Activated naive CD4-positive, alpha-beta T cell treated with anti-CD3 and anti-CD28 coated beads for 36 hours (primary cell): ENCODE results near the gene CXCR1. TPM values are rescaled to one million over a fixed set of nuclear protein-coding genes. Genes with fewer than 3 reads are reported as not detected.
"Not testable (repeated sequence)": the region's sequence is repeated elsewhere in the genome, so short reads cannot be mapped to it uniquely, and the experiment has no call there.

Source experiments
- CTCF ChIA-PET: fragments of 350-600 bp; sonication (Branson Sonifier 250); formaldehyde crosslinking; loops from one replicate; lab custom pipeline; 2021; ENCODE audit warnings: antibody characterized with exemption; lab: Charles Lee
- DNase-seq: peaks from one replicate; pipeline ENCODE4 v3.0.0-alpha.2; 2020
- H3K27ac Mint-ChIP-seq: one replicate; pipeline ENCODE4 v1.8.0; 2021; ENCODE audit warnings: mild to moderate bottlenecking, mixed read lengths
- H3K27me3 Mint-ChIP-seq: one replicate; pipeline ENCODE4 v1.8.0; 2021; ENCODE audit warnings: low read depth, mixed read lengths
- H3K36me3 Mint-ChIP-seq: one replicate; pipeline ENCODE4 v1.8.0; 2021; ENCODE audit warnings: low read depth, mixed read lengths
- H3K4me1 Mint-ChIP-seq: one replicate; pipeline ENCODE4 v1.8.0; 2021; ENCODE audit warnings: low read depth, mixed read lengths
- H3K4me3 Mint-ChIP-seq: one replicate; pipeline ENCODE4 v1.8.0; 2021; ENCODE audit warnings: mild to moderate bottlenecking, moderate library complexity, mixed read lengths
- H3K9me3 Mint-ChIP-seq: one replicate; pipeline ENCODE4 v1.8.0; 2021; ENCODE audit warnings: mixed read lengths
- intact Hi-C: fragments of 100-400 bp; cut with micrococcal nuclease; formaldehyde crosslinking; loops from one replicate; pipeline ENCODE4 v1.15.1; 2023
- total RNA-seq, 2 experiments: library from RNA; stranded (reverse); gene quantifications; one replicate each; pipeline ENCODE4 v1.2.3, GENCODE V29; 2021

CXCR1 gene
- total RNA-seq, 2 experiments from 2014 or later = not detected

- H3K27ac Mint-ChIP-seq = no peak overlapping the region
- CTCF ChIA-PET = no interaction called here
- peaks cover 8% of the 10 kb centered on the region for H3K4me1 Mint-ChIP-seq
- no peaks in the 10 kb centered on the region for H3K36me3 Mint-ChIP-seq
- DNase-seq = no peak
- intact Hi-C loops = no loop called here
- peaks cover 6% of the 10 kb centered on the region for H3K27me3 Mint-ChIP-seq
- H3K4me3 Mint-ChIP-seq = no peak overlapping the region
- no peaks in the 10 kb centered on the region for H3K9me3 Mint-ChIP-seq
These were observed 37.8 kb downstream of the CXCR1 start for GRCh38 chr2:218128781-218129457.

- no peak for DNase-seq
- no peaks in the 10 kb centered on the region for H3K9me3 Mint-ChIP-seq
- no peaks in the 10 kb centered on the region for H3K36me3 Mint-ChIP-seq
- H3K4me1 Mint-ChIP-seq = peaks cover 8% of the 10 kb centered on the region
- H3K27me3 Mint-ChIP-seq = peaks cover 6% of the 10 kb centered on the region
- no peak overlapping the region for H3K27ac Mint-ChIP-seq
- intact Hi-C loops = no loop called here
- CTCF ChIA-PET = interaction anchor here (0.6 kb wide), 1 partner anchor 721 kb away, joined by 3 read pairs; no protein-coding TSS in a partner anchor
- no peak overlapping the region for H3K4me3 Mint-ChIP-seq
These were observed 38.8 kb downstream of the CXCR1 start for GRCh38 chr2:218127929-218128455.

GRCh38 chr2:218125626-218126080 lies 41.1 kb downstream of the CXCR1 start, which contains the start of gene CXCR2:
CXCR2 (plus strand) TSS chr2:218126028; CDS start chr2:218134802, 8,774 bp downstream.
- CTCF ChIA-PET = interaction anchor here (0.6 kb wide), 1 partner anchor 147 kb away, joined by 3 read pairs; no protein-coding TSS in a partner anchor
- intact Hi-C loops = no loop called here
- Mint-ChIP-seq H3K36me3 (no peaks in the 10 kb centered on the region), H3K4me1 (peaks cover 8% of the 10 kb centered on the region), H3K27me3 (peaks cover 6% of the 10 kb centered on the region), H3K9me3 (peaks cover 12% of the 10 kb centered on the region), H3K4me3 (no peak within 1 kb of the TSS), H3K27ac (no peak within 1 kb of the TSS)
- no peak for DNase-seq

- DNase-seq = no peak
- no peak overlapping the region for H3K27ac Mint-ChIP-seq
- CTCF ChIA-PET = no interaction called here
- no peak overlapping the region for H3K4me3 Mint-ChIP-seq
- peaks cover 8% of the 10 kb centered on the region for H3K4me1 Mint-ChIP-seq
- H3K36me3 Mint-ChIP-seq = no peaks in the 10 kb centered on the region
- peaks cover 12% of the 10 kb centered on the region for H3K9me3 Mint-ChIP-seq
- peaks cover 6% of the 10 kb centered on the region for H3K27me3 Mint-ChIP-seq
- intact Hi-C loops = no loop called here
These were observed 41.7 kb downstream of the CXCR1 start for GRCh38 chr2:218125095-218125494.

- CTCF ChIA-PET = no interaction called here
- no peaks in the 10 kb centered on the region for H3K36me3 Mint-ChIP-seq
These were observed 42.8 kb downstream of the CXCR1 start for GRCh38 chr2:218123986-218124385.

GRCh38 chr2:218122286-218122685 lies 44.5 kb downstream of the CXCR1 start:
- H3K27ac Mint-ChIP-seq, intact Hi-C loops, DNase-seq, H3K4me1 Mint-ChIP-seq, H3K27me3 Mint-ChIP-seq, H3K36me3 Mint-ChIP-seq, H3K4me3 Mint-ChIP-seq: not testable (repeated sequence)
- CTCF ChIA-PET = interaction anchor here (0.7 kb wide), 1 partner anchor 259 kb away, joined by 3 read pairs; no protein-coding TSS in a partner anchor
- H3K9me3 Mint-ChIP-seq = peaks cover 19% of the 10 kb centered on the region

More at GRCh38 chr2:218123986-218124385, 42.8 kb downstream of the CXCR1 start:
- peaks cover 4% of the 10 kb centered on the region for H3K27me3 Mint-ChIP-seq
- H3K4me3 Mint-ChIP-seq = no peak overlapping the region
- DNase-seq = no peak
- peaks cover 8% of the 10 kb centered on the region for H3K4me1 Mint-ChIP-seq
- no peak overlapping the region for H3K27ac Mint-ChIP-seq
- intact Hi-C loops = no loop called here
- peaks cover 13% of the 10 kb centered on the region for H3K9me3 Mint-ChIP-seq

GRCh38 chr2:218121789-218122188 lies 45.0 kb downstream of the CXCR1 start:
- H3K4me1 Mint-ChIP-seq, H3K27ac Mint-ChIP-seq, H3K4me3 Mint-ChIP-seq, H3K27me3 Mint-ChIP-seq, H3K36me3 Mint-ChIP-seq, intact Hi-C loops, DNase-seq: not testable (repeated sequence)
- CTCF ChIA-PET = interaction anchor here (0.7 kb wide), 1 partner anchor 259 kb away, joined by 3 read pairs; no protein-coding TSS in a partner anchor
- peaks cover 21% of the 10 kb centered on the region for H3K9me3 Mint-ChIP-seq

Other genes with a start within 250 kb of the CXCR1 start
- under 1 TPM; 0.40 to 0.74 TPM for gene TNS1, start 164.0 kb downstream of the CXCR1 start, total RNA-seq
- 1 to 10 TPM; 1.2 to 1.8 TPM for gene RUFY4, start 97.7 kb downstream of the CXCR1 start, total RNA-seq
- under 1 TPM; 0.17 to 0.21 TPM for gene CXCR2, start 40.9 kb downstream of the CXCR1 start, total RNA-seq
- 100 to 1,000 TPM; 461 to 475 TPM for gene ARPC2, start 50.2 kb upstream of the CXCR1 start, total RNA-seq
- under 1 TPM in 1 of 2 experiments, not detected in 1; 0.10 TPM for gene GPBAR1, start 94.1 kb upstream of the CXCR1 start, total RNA-seq
- gene AAMP, start 103.2 kb upstream of the CXCR1 start, total RNA-seq = 10 to 100 TPM; 58.7 to 59.4 TPM
- 10 to 100 TPM; 20.4 to 21.4 TPM for gene PNKD, start 103.6 kb upstream of the CXCR1 start, total RNA-seq
- gene TMBIM1, start 125.5 kb upstream of the CXCR1 start, total RNA-seq = 10 to 100 TPM; 43.1 to 43.4 TPM
- gene CATIP, start 189.9 kb upstream of the CXCR1 start, total RNA-seq = not detected
- gene SLC11A1, start 215.3 kb upstream of the CXCR1 start, total RNA-seq = not detected
- gene CTDSP1, start 232.9 kb upstream of the CXCR1 start, total RNA-seq = 10 to 100 TPM; 26.1 to 26.2 TPM